K562 (cell line): ENCODE results near the gene ITPR1. TPM values are rescaled to one million over a fixed set of nuclear protein-coding genes. Genes with fewer than 3 reads are reported as not detected.

Experiments
- ASH1L ChIP-seq: fragments of 450-650 bp; IDR thresholded peaks from 2 replicates; pipeline ENCODE4 v1.6.1; 2018; ENCODE audit warnings: borderline replicate concordance, mild to moderate bottlenecking, low read depth; ENCODE audit not compliant: partially characterized antibody
- CREM ChIP-seq: IDR thresholded peaks from 2 replicates; pipeline ENCODE4 v1.6.1; 2014; ENCODE audit warnings: antibody characterized with exemption, low read depth
- HNRNPL ChIP-seq: fragments of 200-400 bp; formaldehyde crosslinking; IDR thresholded peaks from 2 replicates; pipeline ENCODE4 v1.6.1; 2017; ENCODE audit warnings: low read depth, mild to moderate bottlenecking, low read length
- KLF6 ChIP-seq: fragments of 250-450 bp; sonication (Bioruptor Pico); IDR thresholded peaks from 2 replicates; pipeline ENCODE4 v1.4.0; 2020; ENCODE audit warnings: mild to moderate bottlenecking, moderate library complexity, borderline replicate concordance
- LARP7 ChIP-seq: fragments of 450-650 bp; IDR thresholded peaks from 2 replicates; pipeline ENCODE4 v1.6.1; 2016
- NR2C2 ChIP-seq, 2 experiments: fragments of 200-800 bp in 1 of 2; sonication (Bioruptor generic) in 1 of 2; sonication (generic) in 1 of 2; formaldehyde crosslinking in 1 of 2; IDR thresholded peaks; 2 replicates each; pipeline versions ENCODE4 v1.6.1 to v1.8.0; 2016 to 2022; ENCODE audit warnings: mild to moderate bottlenecking in 1 of 2, missing compliant biosample characterization in 1 of 2, missing genetic modification characterization in 1 of 2, missing genetic modification reagents in 1 of 2
- RBM34 ChIP-seq: fragments of 200-400 bp; formaldehyde crosslinking; IDR thresholded peaks from 2 replicates; pipeline ENCODE4 v1.6.1; 2018; ENCODE audit warnings: low read length, borderline replicate concordance; ENCODE audit not compliant: insufficient read depth
- SAP30 ChIP-seq: fragments of 200-600 bp; sonication (generic); IDR thresholded peaks from 2 replicates; pipeline ENCODE4 v1.6.1; 2012; ENCODE audit warnings: borderline replicate concordance, low read depth, mild to moderate bottlenecking, moderate library complexity, low read length, control low read depth, inconsistent platforms; ENCODE audit not compliant: insufficient read depth, poor library complexity, severe bottlenecking
- TBP ChIP-seq: optimal IDR thresholded peaks from 2 replicates; pipeline ENCODE3; 2011; ENCODE audit warnings: low read depth, low read length, improper control_type of control experiment
- TCF7L2 ChIP-seq: fragments of 150-350 bp; IDR thresholded peaks from 2 replicates; pipeline ENCODE4 v1.6.1; 2016; ENCODE audit warnings: low read depth, mild to moderate bottlenecking, low read length, moderate library complexity
- polyA plus RNA-seq, 8 experiments: library from polyadenylated mRNA; depleted of rRNA in 4 of 8; stranded (reverse) in 5 of 8; unstranded in 3 of 8; fragments of >200 nt; fragmentation: Nextera tagmentation in 2 of 8; fragmentation: Illumina TruSeq in 1 of 8; extraction: Ambion mirVana in 2 of 8; extraction: Trizol in 1 of 8; gene quantifications; 2 replicates each; pipeline versions ENCODE4 v1.2.1 to v1.2.3, GENCODE V29; 2011 to 2014; ENCODE audit warnings: inconsistent platforms in 1 of 8, missing spikeins in 1 of 8
- total RNA-seq, 7 experiments: library from RNA; depleted of rRNA in 6 of 7; stranded (reverse); fragments of >200 nt in 6 of 7; fragmentation: Illumina TruSeq in 2 of 7; extraction: Trizol in 2 of 7; gene quantifications; 2 replicates each; pipeline versions ENCODE4 v1.2.1 to v1.2.3, GENCODE V29; 2011 to 2021; ENCODE audit warnings: low replicate concordance in 1 of 7
- TF ChIP-seq, protein P1 (sequence below), 2 experiments: fragments of 450-650 bp in 1 of 2; sonication (generic) in 1 of 2; formaldehyde crosslinking in 1 of 2; IDR thresholded peaks in 1 of 2; conservative IDR thresholded peaks in 1 of 2; 2 replicates each; pipeline versions ENCODE4 v1.6.1 to v1.8.1; 2016 to 2023; ENCODE audit warnings: mild to moderate bottlenecking in 2 of 2, moderate library complexity in 2 of 2, inconsistent platforms in 1 of 2, missing genetic modification reagents in 1 of 2
- TF ChIP-seq, protein P2 (sequence below): conservative IDR thresholded peaks from 2 replicates; pipeline ENCODE4 v1.6.1; 2011; ENCODE audit warnings: low read depth, mild to moderate bottlenecking, low read length; ENCODE audit not compliant: control insufficient read depth
- TF ChIP-seq, protein P3 (sequence below), 2 experiments: fragments of 450-650 bp; IDR thresholded peaks; 2 replicates each; pipeline ENCODE4 v1.6.1; 2018; ENCODE audit warnings: mild to moderate bottlenecking in 2 of 2, low read depth in 1 of 2; ENCODE audit not compliant: partially characterized antibody in 2 of 2
- TF ChIP-seq, protein P4 (sequence below): fragments of 250-450 bp; sonication (Bioruptor Pico); IDR thresholded peaks from 2 replicates; pipeline ENCODE4 v1.8.0; 2021; ENCODE audit warnings: mild to moderate bottlenecking, moderate library complexity
- TF ChIP-seq, protein P5 (sequence below), 3 experiments: fragments of 200-800 bp in 1 of 3; sonication (Bioruptor generic) in 1 of 3; sonication (generic) in 1 of 3; formaldehyde crosslinking in 1 of 3; IDR thresholded peaks; 2 replicates each; pipeline versions ENCODE4 v1.6.1 to v1.8.0; 2016 to 2022; ENCODE audit warnings: mild to moderate bottlenecking in 2 of 3, missing compliant biosample characterization in 2 of 3, missing genetic modification characterization in 2 of 3, missing genetic modification reagents in 1 of 3

The ITPR1 gene
- total and polyA plus RNA-seq, 9 of the 15 experiments (the other 6 are each of a cell fraction or from before 2014, with no cell fraction given) = 22.4 to 40.0 (median 27.4) TPM

DNA sequence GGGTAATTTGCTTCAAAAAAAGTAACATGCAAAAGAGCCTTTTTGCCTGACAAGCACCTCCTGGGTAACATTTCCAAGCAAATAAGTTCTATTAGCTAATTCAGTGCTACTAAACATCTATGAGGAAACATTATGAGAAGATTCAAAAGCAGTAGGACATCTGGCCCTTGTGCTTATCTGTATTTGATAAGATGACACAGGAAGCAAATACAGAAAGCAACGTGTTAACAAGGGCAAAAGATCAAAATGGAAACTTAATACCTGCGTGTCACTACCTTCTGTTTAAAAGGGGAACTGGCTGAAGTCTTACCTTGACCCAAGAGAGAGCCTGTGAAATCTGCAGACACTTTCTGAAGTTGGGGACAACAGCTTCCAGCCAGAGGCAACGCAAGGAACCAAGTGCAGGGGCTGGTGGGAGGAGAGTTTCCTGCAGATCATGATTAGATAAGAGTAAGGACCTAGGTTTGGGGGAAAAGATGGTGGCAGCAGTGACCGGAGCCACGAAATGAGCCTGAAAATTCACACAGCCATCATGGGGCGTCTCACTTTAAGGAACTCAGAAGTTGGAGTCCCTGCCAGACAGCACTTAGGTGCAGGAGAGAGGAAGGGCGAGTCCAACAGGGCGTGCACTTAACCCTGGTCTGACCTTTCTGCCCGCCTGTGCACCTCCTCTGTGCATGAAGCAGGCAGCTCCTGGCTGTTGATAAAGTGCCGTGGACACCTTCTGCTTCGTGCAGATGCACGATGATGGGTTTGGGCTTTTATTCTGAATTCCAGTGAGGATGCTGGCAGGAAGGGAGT, 332.5 kb downstream of the ITPR1 start (continued):
- TF ChIP-seq TCF7L2 (no peak), NR2C2 (CRISPR knock-in tag; IDR thresholded peaks at IDR 0.05) (peak; percentile 81; the same call in 1 of the 2 replicates), NR2C2 (tag; IDR thresholded peaks at IDR 0.05) (peak; percentile 86), RBM34 (no peak), CREM (peak; percentile 53), KLF6 (peak; percentile 55; the same call in 1 of the 2 replicates), ASH1L (no peak), LARP7 (no peak), HNRNPL (peak; percentile 44; the same call in 1 of the 2 replicates), SAP30 (no peak), TBP (no peak)
- TF ChIP-seq, protein P1, sequence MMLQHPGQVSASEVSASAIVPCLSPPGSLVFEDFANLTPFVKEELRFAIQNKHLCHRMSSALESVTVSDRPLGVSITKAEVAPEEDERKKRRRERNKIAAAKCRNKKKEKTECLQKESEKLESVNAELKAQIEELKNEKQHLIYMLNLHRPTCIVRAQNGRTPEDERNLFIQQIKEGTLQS (IDR thresholded peaks at IDR 0.05) = no peak
- TF ChIP-seq, protein P1 (CRISPR knock-in tag; conservative IDR thresholded peaks at IDR 0.05) = no peak
- TF ChIP-seq, protein P2, sequence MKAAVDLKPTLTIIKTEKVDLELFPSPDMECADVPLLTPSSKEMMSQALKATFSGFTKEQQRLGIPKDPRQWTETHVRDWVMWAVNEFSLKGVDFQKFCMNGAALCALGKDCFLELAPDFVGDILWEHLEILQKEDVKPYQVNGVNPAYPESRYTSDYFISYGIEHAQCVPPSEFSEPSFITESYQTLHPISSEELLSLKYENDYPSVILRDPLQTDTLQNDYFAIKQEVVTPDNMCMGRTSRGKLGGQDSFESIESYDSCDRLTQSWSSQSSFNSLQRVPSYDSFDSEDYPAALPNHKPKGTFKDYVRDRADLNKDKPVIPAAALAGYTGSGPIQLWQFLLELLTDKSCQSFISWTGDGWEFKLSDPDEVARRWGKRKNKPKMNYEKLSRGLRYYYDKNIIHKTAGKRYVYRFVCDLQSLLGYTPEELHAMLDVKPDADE = 0 out of 2 replicates have a peak, but pooled peaks have one; percentile 45
- TF ChIP-seq, protein P3, sequence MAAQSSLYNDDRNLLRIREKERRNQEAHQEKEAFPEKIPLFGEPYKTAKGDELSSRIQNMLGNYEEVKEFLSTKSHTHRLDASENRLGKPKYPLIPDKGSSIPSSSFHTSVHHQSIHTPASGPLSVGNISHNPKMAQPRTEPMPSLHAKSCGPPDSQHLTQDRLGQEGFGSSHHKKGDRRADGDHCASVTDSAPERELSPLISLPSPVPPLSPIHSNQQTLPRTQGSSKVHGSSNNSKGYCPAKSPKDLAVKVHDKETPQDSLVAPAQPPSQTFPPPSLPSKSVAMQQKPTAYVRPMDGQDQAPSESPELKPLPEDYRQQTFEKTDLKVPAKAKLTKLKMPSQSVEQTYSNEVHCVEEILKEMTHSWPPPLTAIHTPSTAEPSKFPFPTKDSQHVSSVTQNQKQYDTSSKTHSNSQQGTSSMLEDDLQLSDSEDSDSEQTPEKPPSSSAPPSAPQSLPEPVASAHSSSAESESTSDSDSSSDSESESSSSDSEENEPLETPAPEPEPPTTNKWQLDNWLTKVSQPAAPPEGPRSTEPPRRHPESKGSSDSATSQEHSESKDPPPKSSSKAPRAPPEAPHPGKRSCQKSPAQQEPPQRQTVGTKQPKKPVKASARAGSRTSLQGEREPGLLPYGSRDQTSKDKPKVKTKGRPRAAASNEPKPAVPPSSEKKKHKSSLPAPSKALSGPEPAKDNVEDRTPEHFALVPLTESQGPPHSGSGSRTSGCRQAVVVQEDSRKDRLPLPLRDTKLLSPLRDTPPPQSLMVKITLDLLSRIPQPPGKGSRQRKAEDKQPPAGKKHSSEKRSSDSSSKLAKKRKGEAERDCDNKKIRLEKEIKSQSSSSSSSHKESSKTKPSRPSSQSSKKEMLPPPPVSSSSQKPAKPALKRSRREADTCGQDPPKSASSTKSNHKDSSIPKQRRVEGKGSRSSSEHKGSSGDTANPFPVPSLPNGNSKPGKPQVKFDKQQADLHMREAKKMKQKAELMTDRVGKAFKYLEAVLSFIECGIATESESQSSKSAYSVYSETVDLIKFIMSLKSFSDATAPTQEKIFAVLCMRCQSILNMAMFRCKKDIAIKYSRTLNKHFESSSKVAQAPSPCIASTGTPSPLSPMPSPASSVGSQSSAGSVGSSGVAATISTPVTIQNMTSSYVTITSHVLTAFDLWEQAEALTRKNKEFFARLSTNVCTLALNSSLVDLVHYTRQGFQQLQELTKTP (IDR thresholded peaks at IDR 0.05; ENCODE audit: low read depth in 1 of 2, partially characterized antibody in 2 of 2) = no peak
- TF ChIP-seq, protein P4, sequence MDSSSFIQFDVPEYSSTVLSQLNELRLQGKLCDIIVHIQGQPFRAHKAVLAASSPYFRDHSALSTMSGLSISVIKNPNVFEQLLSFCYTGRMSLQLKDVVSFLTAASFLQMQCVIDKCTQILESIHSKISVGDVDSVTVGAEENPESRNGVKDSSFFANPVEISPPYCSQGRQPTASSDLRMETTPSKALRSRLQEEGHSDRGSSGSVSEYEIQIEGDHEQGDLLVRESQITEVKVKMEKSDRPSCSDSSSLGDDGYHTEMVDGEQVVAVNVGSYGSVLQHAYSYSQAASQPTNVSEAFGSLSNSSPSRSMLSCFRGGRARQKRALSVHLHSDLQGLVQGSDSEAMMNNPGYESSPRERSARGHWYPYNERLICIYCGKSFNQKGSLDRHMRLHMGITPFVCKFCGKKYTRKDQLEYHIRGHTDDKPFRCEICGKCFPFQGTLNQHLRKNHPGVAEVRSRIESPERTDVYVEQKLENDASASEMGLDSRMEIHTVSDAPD = no peak
- TF ChIP-seq, protein P5, sequence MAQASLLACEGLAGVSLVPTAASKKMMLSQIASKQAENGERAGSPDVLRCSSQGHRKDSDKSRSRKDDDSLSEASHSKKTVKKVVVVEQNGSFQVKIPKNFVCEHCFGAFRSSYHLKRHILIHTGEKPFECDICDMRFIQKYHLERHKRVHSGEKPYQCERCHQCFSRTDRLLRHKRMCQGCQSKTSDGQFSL (CRISPR knock-in tag; IDR thresholded peaks at IDR 0.05) = no peak
- TF ChIP-seq, protein P5 (tag; IDR thresholded peaks at IDR 0.05) = no peak
